HG02885 (cell line): ENCODE results near the gene AKAP13.

ENCODE experiments used
- ATAC-seq: cut with Tn5 transposase; IDR thresholded peaks from one replicate; pipeline ENCODE4 v1.9.1; 2021; ENCODE audit warnings: mild to moderate bottlenecking; ENCODE audit not compliant: unreplicated experiment, poor library complexity

AKAP13 gene

DNA sequence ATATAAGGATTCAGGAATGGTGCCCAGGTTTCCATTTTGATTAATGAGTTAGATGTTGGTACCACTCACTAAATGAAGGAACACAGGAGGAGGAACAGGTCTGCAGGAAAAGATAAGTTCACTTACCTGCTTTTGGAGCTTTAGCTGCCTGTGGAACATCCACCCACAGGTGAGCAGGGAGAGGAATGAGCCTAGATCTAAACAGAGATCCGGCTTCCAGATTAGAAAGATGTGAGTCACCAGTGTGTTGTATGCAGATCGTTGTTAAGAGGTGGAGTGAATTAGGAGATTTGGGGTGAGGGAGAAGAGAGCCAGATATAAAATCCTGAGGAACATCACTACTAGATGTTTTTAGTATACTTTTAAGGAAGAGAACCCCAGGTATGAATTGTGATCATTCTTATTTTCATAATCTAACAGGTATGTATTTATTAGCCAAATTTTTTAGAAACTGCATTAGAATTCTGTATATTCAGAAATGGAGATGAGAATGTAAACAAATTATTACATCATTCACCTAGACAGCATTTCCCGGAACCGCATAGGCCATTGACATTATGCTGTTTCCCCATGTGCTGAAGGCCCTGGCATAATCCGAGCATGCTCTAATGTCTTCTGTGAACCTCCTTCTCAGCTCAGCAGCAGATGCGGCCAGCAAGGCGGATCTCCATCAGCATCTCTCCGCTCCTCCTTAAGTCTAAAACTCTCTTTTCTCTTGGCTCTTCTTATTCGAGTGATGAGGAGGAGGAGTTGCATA lies 296.1 kb downstream of the AKAP13 start:
- no peak for ATAC-seq

DNA sequence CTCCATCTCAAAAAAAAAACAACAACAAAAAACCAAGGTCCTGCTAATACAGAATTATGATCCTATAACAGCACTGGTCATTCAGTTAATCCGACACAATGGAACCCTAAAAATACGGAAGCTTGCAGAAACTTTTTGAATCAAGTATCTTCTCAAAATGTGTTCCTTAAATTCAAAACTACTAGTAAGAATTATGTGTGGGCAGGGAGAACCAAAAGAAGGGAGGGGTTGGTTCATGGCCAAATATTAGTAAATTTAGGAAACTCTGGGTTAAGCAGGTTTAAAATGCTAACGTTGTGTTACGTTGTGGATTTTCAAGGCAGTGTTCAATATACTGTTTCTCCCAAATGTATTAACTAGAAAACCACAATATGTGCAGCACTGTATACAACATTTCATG lies 298.8 kb downstream of the AKAP13 start:
- no peak for ATAC-seq

DNA sequence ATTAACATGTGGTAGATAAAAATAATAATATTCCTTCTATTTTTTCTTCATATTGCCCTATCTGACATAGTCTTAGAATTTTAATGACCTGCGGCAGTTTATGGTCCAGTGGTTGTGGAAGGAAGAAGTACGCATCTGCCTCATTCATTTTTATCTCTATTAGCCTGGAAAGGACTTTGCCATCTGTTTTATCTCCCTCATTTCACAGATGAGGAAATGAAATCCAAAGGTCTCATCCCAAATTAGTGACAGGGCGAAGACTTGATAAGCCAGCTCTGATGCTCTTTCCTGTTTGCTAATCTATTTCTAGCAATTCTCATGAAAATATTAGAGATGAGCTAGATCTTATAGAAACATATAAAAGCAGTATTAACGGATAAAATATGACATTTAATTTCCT lies 301.0 kb downstream of the AKAP13 start:
- no peak for ATAC-seq

DNA sequence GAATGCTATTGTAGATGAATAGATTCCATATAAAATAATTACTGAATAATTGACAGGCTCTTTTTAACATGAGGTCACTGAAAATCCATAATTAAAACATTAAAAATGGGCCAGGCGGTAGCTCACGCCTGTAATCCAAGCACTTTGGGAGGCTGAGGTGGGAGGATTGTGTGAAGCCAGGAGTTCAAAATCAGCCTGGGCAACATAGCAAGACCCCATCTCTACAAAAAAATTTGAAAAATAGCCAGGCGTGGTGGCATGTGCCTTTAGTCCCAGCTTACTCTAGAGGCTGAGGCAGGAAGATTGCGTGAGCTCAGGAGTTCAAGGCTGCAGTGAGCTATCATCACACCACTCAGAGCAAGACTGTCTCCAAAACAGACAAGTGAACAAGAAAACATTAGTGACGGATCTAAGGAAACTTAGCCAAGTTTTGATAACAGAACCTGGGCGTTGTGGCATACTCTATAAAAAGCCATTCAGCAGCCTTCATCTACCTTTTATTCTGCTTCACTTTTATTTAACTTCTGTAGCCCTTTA lies 303.8 kb downstream of the AKAP13 start:
- ATAC-seq, result no peak

DNA sequence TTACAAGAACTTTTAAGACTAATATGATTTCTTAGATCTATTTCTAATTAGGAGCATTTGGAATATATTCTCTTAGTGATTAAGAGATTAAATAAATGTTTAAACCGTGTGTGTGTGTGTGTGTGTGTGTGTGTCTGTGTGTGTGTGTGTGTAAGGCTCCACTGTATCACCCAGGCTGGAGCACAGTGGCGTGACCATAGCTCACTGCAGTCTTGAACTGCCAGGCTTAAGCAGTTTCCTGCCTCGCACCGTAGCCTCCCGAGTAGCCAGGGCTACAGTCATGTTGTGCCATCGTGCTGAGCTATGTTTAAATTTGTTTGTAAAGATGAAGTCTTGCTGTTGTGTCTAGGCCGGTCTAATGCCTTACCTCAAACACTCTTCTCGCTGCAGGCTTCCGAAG lies 305.0 kb downstream of the AKAP13 start:
- no peak for ATAC-seq

DNA sequence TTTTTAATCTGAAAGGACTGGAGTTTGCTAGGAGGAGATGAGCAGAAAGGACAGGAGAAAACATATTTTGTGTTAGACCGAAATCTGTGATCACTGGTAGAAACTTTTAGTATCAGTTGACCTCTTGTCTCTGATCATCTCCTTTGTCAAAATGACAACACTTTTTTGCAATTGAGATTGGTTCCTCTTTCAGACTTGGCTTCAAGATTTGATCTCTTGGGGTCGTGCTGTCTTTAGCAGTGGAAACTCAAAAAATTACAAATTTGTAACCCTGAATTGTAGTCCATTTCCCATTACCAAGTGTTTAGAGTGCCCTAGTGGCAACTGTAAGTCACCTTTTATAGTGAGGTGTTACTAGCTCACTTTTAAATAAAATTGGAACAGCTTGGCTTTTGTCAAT lies 306.9 kb downstream of the AKAP13 start:
- ATAC-seq, result no peak

DNA sequence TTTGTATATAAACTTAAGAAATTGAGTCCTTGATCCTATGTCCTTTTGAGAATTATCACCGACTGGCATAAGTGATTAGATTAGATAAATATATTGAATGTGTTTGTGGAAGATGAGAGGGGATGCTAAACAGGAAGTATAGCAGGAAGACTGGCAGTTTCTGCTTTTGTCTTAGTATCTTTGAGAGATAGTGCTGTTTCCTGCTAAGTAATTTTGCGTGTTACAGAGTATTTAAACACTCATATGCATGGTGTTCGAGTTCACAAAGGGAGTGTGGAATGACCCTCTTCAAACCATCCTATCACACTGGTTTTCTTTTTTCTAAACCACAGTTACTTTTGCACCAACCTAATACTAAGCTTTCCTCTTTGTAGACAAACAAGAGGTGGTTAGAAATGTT lies 308.3 kb downstream of the AKAP13 start:
- no peak for ATAC-seq

DNA sequence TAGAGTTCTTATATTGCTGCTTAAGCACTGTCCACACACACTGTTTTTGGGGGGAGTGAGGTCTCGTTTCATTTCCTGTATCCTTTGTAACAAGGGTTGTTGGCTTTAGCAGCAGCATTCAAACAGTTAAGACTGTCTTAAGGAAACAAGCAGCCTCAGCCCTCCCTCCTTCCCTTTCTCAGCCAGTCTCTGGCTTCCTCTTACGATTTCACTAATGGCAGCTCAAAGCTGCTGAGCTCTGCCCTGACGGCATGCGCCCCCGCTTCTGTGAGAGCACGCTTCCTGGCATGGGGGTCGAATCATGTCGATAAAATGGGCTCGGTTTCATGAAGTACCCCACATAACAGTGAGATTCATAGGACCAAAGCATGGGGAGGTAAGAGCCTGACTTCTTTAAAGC lies 309.3 kb downstream of the AKAP13 start:
- ATAC-seq, result peak; percentile 61

DNA sequence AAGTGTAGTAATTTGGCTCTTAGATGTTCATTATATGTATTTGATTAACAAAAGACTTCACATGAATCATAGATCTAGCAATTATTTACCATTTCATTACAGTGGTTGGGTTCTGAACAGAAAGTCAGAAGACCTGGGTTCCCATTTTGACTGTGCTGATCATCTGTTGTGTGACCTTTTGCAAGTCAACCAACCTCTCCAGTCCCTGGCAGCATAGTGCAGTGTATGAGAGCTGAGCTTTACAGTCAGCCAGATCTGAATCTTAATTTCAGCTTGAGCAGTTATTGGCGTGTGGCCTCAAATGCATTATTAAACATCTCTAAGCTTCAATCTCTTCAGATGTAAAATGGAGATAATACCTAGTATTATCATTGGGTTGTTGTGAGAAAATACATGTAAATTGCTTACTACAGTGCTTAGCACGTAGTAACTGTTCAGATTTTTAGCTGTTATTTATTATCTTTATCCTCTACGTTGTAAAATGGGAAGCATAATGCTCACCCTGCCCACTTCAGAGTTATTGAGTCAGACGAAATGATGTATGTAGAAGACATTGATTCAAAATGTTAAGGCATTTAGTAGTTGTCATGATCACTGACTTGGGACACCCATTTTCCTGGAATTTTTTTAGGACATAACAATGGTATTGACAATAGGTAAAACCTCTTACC lies 310.3 kb downstream of the AKAP13 start:
- ATAC-seq, result peak; percentile 50

DNA sequence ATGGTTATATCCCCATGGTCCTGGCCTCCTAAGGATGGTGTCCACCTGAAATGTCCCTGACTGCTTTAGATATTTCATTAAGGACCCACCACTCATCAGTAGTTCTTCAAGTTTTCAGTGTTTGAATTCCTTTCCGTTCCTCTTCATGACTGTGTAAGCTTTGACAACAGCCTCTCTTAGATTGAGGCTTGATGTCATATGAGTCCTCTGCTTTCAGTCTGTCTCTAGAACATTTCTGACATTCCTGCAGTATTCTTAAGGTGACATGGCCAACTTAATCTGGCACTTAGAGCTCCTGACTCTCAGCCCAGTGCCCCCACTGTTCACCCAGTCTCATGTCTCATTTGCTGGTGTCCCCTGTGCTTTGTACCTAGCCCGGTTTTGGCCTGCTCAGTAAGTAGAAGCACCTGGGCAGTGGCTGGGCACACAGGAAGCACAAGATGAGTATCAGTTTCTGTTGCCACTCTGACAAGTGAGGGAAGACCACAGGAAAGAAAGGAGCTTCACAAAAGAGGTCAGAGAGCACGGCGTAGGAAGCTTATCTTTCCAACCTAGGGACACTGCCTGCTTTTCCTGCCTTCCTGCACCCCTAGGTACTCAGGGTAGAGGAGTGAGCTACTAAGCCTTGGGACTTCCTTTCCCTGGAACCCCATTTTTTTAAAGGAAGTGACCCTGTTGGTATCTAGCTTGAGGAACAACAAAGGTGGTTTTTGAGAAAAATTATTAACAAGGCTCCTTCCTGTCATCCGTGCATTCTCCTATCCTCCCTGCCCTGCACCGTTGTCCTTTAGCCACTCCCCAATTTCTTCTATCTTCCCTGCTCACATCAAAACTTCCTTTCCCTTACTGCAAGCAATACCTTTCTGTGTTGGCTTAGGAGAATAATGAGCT lies 311.2 kb downstream of the AKAP13 start:
- ATAC-seq, result peak; percentile 32

DNA sequence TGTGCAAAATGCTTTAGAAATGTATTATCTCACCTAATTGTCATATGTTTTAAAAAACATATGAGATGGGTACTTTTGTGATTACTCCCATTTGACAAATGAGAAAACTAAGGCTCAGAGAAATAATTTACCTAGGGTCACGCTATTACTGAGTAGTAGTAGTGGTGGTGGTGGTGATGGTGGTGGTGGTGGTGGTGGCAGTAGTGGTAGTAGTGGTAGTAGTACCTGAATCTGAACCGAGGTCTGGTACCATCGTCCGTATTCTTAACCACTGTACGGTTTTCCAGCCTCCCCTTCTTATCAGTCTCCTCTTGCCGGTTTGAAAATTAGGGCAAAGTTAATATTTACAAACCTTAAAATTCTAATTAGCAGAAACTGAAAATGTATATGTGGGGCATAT lies 311.9 kb downstream of the AKAP13 start:
- no peak for ATAC-seq

DNA sequence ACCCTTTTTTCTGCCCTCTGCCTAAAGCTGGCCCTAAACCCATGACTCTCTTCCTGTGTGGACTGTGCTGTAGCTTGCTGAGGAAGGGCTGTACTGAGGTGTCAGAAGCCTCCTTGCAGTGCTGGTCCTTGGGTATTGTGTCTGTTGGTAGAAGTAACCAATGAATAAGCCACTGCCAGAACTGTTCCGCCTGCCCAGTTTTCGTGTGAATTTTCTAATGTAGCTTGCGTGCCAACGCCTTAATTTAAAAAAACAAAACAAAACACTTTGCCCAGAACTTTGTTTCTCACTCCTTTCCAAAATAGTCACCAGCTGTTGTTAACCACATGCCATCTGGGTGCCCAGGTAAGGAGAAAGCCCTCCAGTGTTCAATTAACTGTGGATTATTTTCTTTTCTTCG lies 312.5 kb downstream of the AKAP13 start:
- ATAC-seq, result peak; percentile 36

DNA sequence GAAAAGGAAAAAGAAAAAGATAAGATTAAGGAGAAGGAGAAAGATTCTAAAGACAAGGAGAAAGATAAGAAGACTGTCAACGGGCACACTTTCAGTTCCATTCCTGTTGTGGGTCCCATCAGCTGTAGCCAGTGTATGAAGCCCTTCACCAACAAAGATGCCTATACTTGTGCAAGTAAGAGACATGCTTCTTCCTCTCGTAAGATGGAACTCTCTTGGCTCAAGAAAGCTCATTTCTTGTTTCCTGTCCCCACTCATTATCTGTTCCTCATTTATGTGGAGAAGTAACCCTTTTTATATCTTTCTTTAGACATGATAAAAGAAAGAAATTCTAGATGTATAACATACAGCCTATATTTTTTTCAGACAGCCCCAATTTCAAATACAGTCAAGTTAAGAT lies 312.9 kb downstream of the AKAP13 start:
- ATAC-seq, result no peak

DNA sequence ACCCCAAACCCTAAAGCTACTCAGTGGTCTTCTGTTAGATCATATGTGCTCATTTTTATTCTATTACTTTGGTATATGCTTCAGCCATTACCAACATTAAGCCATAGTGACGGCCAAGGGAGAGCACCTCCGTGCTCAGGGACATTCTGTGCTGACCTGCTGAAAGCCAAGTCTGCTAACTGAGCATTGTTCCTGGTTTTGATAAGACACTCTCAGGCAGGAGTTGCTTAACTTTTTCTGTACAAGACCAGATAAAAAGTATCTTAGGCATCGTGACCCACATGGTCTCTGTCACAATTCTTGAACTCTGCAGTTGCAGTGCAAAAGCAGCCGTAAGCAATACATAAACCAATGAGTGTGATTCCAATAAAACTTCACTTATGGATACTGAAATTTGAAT lies 313.7 kb downstream of the AKAP13 start:
- ATAC-seq, result no peak

DNA sequence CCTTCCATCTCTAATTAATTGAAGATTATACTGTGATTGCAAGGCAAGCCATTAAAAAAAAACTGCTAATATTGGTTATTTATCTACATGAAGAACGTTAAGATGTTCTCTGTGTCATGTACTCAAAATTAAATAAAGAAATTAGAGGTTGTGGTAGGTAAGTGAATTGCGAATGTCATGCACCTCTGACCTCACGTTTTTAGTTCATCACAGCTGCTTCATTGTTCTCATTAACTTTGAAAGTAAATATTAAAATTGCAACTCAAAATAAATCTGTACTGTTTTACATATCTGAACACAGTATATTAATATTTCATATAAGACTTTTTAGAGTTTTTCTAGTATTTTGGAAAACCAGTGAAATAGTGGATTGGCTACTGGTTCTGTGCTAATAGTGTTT lies 320.4 kb downstream of the AKAP13 start:
- no peak for ATAC-seq

DNA sequence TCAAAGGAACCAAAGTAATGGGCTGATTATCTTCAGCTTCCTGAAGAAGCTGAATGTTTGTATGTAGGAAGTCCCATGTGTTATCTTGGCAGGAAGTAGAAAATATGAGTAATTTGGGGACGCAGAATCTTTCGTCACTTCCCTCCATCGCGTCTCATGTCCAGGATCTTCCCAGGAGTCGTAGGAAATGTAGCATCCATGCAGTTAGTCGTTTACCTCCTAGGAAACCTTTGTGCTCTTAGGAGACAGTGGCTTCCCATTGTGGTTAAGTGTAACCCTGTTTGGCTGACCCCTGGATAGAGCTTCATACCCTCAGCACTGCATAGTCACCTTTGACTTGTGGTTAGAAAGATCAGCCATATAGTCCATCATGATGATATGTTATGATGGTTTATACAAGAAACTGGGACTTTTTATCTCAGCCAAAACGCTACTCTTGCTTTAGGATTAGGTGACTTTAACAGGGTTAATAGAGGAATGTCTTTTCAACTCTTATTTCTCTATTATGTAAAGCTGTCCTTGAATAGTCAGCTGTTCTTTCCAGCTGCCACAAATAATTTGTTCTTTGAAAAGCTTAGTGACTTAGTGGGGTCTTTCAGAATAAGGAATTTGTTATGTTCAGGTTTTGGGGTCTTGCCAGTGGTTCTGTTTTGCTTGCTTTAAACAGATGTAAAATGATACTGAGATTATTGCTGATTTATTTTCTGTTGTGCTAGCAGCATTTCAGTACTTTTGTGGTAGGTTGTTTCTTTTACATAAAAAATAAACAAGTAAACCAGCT lies 322.1 kb downstream of the AKAP13 start:
- ATAC-seq, result no peak

DNA sequence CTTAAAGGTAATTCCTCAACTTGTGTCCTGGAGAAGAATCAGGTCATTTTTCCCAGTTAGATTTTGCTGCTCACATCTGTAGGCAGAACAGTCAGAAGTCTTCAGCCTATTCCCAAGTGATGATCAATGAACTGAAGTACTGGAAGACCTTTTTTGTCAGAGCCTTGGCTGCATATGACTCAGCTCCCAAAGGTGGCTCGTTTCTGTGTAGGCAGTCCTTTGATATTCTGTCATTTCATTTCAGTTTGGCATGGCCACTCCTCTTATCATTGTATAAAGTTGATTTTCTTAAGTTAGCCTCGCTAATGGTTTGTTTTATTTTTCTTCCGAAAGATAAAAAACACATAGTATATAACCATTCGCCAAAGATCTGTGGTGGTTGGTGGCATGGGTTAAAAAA lies 323.7 kb downstream of the AKAP13 start:
- no peak for ATAC-seq

DNA sequence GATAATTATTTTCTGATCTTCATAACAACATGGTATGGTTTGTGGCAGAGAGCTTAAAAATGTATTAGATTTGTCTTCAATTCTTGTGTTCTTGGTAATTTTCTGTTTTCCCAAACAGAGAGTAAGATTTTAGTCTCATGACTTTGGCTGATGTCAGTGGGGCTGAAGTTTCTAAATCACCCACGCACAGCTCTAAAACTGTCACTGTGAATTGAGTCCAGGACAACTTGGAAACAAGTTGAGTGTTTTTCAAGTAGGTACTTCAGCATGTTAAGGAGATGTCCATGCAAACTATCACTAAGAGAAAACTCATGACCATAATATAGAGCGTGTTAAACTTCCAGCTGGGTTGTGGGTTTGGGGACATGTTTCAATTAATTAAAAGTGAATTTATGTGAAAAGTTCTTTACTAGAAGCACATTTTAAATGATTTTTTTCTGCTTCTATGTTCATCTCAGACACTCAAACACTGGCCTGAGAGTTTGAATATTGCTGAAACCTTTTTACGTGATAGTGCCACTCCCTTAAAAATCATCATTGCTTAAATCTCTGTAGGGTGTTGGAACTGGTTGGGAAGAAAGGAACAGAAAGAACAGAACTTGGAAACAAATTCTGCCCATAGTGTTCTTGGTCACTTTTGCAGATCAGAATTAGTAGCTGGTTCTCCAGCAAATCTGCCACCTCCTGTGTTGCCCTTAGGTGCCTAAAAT lies 324.5 kb downstream of the AKAP13 start:
- no peak for ATAC-seq

DNA sequence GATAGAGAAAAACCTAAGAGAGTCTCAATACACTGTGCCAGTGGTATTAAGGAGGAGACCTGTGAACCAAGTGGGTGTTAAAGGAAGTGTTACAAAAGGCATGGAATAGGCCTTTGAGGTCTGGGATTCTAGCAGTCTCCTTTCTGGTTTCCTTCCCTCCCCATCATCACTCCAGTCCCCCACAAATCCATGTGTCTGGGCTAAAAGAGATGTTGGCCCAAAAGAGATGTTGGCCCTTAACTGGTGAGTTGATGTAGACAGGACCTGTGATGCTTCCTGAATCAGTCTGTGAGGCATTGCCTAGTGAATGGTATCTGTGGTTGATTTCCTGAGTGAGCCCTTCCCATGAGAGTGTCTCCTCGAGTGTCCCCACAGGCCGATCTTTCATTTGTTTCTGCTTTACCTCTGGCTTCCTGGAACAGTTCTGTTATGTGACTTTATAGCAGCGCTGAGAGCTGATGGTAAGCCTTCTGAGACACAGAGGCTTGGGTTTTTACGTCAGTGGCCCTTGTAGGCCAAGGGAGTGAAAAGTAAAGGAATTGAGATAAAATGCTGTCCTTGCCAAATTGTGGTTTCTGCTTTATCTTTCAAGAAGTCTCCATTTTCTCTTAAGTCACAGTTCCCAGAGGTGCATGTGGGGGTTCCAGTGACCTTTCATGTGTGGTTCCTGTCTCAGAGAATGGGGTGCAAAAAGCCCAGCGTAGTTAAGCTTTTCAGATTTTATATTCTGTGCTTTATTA lies 326.5 kb downstream of the AKAP13 start:
- ATAC-seq, result peak; percentile 24
